Effector memory CD4-positive, alpha-beta T cell (primary cell): ENCODE data around the gene OR4K14.
"Not testable (repeated sequence)": the region's sequence is repeated elsewhere in the genome, so short reads cannot be mapped to it uniquely, and the experiment has no call there.

ENCODE experiments used
- DNase-seq, 3 donors: peaks; one replicate each; pipeline ENCODE4 v3.0.0-alpha.2; 2020
- H3K27ac ChIP-seq: 2 replicates; pipeline ENCODE4 v1.7.0; 2013; ENCODE audit warnings: mild to moderate bottlenecking, low read length, moderate library complexity; ENCODE audit not compliant: insufficient read depth, poor library complexity, severe bottlenecking
- H3K27me3 ChIP-seq: replicated peaks from 2 replicates; pipeline ENCODE4 v1.7.0; 2013; ENCODE audit warnings: mild to moderate bottlenecking, low read length; ENCODE audit not compliant: insufficient read depth, control insufficient read depth, poor library complexity, severe bottlenecking
- H3K36me3 ChIP-seq: 2 replicates; pipeline ENCODE4 v1.7.0; 2013; ENCODE audit warnings: mild to moderate bottlenecking, low read length, moderate library complexity; ENCODE audit not compliant: control insufficient read depth, insufficient read depth
- H3K4me1 ChIP-seq: 2 replicates; pipeline ENCODE4 v1.7.0; 2013; ENCODE audit warnings: low read length, mild to moderate bottlenecking; ENCODE audit not compliant: control insufficient read depth, insufficient read depth, poor library complexity, severe bottlenecking
- H3K4me3 ChIP-seq: 2 replicates; pipeline ENCODE4 v1.7.0; 2013; ENCODE audit warnings: low read length, low read depth, mild to moderate bottlenecking; ENCODE audit not compliant: insufficient read depth, poor library complexity, severe bottlenecking
- H3K9me3 ChIP-seq: 2 replicates; pipeline ENCODE4 v1.7.0; 2013; ENCODE audit warnings: mild to moderate bottlenecking, low read length, moderate library complexity; ENCODE audit not compliant: control insufficient read depth

Gene OR4K14

DNA sequence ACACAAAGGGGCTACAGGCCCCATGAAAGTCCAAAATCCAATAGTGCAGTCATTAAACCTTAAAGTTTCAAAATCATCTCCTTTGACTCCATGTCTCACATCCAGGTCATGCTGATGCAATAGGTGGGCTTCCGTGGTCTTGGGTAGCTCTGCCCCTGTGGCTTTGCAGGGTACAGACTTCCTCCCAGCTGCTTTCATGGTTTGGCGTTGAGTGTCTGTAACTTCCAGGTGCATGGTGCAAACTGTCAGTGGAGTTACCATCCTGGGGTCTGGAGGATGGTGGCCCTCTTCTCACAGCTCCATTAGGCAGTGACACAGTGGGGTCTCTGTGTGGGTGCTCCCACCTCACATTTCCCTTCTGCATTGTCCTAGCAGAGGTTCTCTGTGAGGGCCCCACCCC is 25.7 kb downstream of the OR4K14 start:
- DNase-seq: no peak
- Histone ChIP-seq H3K27me3 (no peaks in the 10 kb centered on the region), H3K4me1 (no peaks in the 10 kb centered on the region), H3K27ac (no peak overlapping the region), H3K4me3 (no peak overlapping the region), H3K36me3 (no peaks in the 10 kb centered on the region), H3K9me3 (no peaks in the 10 kb centered on the region)

- Histone ChIP-seq H3K27ac (no peak within 1 kb of the TSS), H3K4me1 (no peaks in the 10 kb centered on the region), H3K36me3 (no peaks in the 10 kb centered on the region), H3K4me3 (no peak within 1 kb of the TSS), H3K27me3 (no peaks in the 10 kb centered on the region), H3K9me3 (no peaks in the 10 kb centered on the region)
- no peak for DNase-seq
Measured at GRCh38 chr14:19975291-19975690, 43.8 kb downstream of the OR4K14 start, which contains the start of gene OR4K15. TSS of gene OR4K15 (plus strand) at chr14:19975591. CDS start at chr14:19975591, 0 bp downstream.

GRCh38 chr14:19974844-19975243 is 44.3 kb downstream of the OR4K14 start:
- Histone ChIP-seq H3K27me3 (no peaks in the 10 kb centered on the region), H3K4me1 (no peaks in the 10 kb centered on the region), H3K36me3 (no peaks in the 10 kb centered on the region), H3K27ac (no peak overlapping the region), H3K9me3 (no peaks in the 10 kb centered on the region), H3K4me3 (no peak overlapping the region)
- DNase-seq: peak in 1 of 3 donors; percentile 11

DNA sequence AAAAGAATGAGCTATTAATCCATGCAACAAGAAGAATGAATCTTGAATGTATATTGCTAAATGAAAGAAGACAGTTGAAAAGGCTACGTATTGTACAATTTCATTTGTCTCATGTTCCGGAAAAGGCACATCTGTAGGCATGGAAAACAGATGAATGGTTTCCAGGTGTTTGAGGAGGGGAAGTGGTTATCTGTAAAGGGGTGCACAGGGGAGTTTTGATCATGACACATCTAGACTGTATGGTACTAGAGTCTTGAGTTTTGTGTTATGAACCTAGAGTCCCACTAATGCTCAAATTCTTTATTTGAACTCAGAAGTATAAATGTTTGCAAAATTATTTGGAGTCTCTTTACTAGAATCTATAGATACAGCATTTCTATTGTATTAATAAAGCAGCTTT is 49.4 kb downstream of the OR4K14 start:
- not testable (repeated sequence) for H3K27ac ChIP-seq, H3K9me3 ChIP-seq, H3K4me3 ChIP-seq, H3K4me1 ChIP-seq, H3K27me3 ChIP-seq, H3K36me3 ChIP-seq, DNase-seq
